ENCODE data around the gene CHST11.

The CHST11 gene

GRCh38 chr12:104464899-104465298, 8.2 kb downstream of the CHST11 start:
- Histone ChIP-seq H4K20me1 (peaks cover 97% of the 10 kb centered on the region), H3K9ac (no peak overlapping the region), H3K27me3 (no peaks in the 10 kb centered on the region), H3K4me1 (peaks cover 100% of the 10 kb centered on the region), H3K27ac (no peak overlapping the region), H3K4me2 (peak overlapping the region; percentile 72), H3K9me3 (peaks cover 8% of the 10 kb centered on the region; the same call in 1 of the 2 replicates), H3K4me3 (no peak overlapping the region), H3K36me3 (peaks cover 38% of the 10 kb centered on the region)
- no peak for TF ChIP-seq Cebpa-rat (IDR thresholded peaks at IDR 0.05)

- Histone ChIP-seq H4K20me1 (peaks cover 85% of the 10 kb centered on the region), H3K9ac (no peak overlapping the region), H3K27ac (no peak overlapping the region), H3K4me2 (peak overlapping the region; percentile 44), H3K36me3 (peaks cover 49% of the 10 kb centered on the region), H3K4me3 (no peak overlapping the region), H3K27me3 (no peaks in the 10 kb centered on the region), H3K4me1 (peaks cover 100% of the 10 kb centered on the region), H3K9me3 (peaks cover 15% of the 10 kb centered on the region; the same call in 1 of the 2 replicates)
- no peak for TF ChIP-seq Cebpa-rat (IDR thresholded peaks at IDR 0.05)
Measured at GRCh38 chr12:104466709-104467345, 10.1 kb downstream of the CHST11 start.

- Histone ChIP-seq H3K9ac (no peak overlapping the region), H4K20me1 (peaks cover 80% of the 10 kb centered on the region), H3K27ac (peak overlapping the region; percentile 18; the same call in 1 of the 2 replicates), H3K4me1 (peaks cover 100% of the 10 kb centered on the region), H3K9me3 (peaks cover 15% of the 10 kb centered on the region; the same call in 1 of the 2 replicates), H3K4me2 (peak overlapping the region; percentile 44), H3K4me3 (no peak overlapping the region), H3K36me3 (peaks cover 49% of the 10 kb centered on the region), H3K27me3 (no peaks in the 10 kb centered on the region)
- no peak for TF ChIP-seq Cebpa-rat (IDR thresholded peaks at IDR 0.05)
Measured at GRCh38 chr12:104467346-104467837, 10.6 kb downstream of the CHST11 start.

GRCh38 chr12:104468371-104468770, 11.6 kb downstream of the CHST11 start:
- Histone ChIP-seq H4K20me1 (peaks cover 70% of the 10 kb centered on the region), H3K4me1 (peaks cover 98% of the 10 kb centered on the region), H3K27me3 (no peaks in the 10 kb centered on the region), H3K9ac (no peak overlapping the region), H3K36me3 (peaks cover 49% of the 10 kb centered on the region), H3K4me3 (no peak overlapping the region), H3K27ac (no peak overlapping the region), H3K9me3 (peaks cover 15% of the 10 kb centered on the region; the same call in 1 of the 2 replicates), H3K4me2 (no peak overlapping the region)
- no peak for TF ChIP-seq Cebpa-rat (IDR thresholded peaks at IDR 0.05)

GRCh38 chr12:104469066-104469465, 12.3 kb downstream of the CHST11 start:
- Histone ChIP-seq H4K20me1 (peaks cover 63% of the 10 kb centered on the region), H3K9ac (no peak overlapping the region), H3K4me3 (no peak overlapping the region), H3K27ac (0 out of 2 replicates have a peak overlapping the region, but pooled peaks have one; percentile 26), H3K9me3 (peaks cover 15% of the 10 kb centered on the region; the same call in 1 of the 2 replicates), H3K36me3 (peaks cover 48% of the 10 kb centered on the region), H3K4me2 (peak overlapping the region; percentile 55), H3K4me1 (peaks cover 98% of the 10 kb centered on the region), H3K27me3 (no peaks in the 10 kb centered on the region)
- no peak for TF ChIP-seq Cebpa-rat (IDR thresholded peaks at IDR 0.05)

GRCh38 chr12:104469523-104469922, 12.8 kb downstream of the CHST11 start:
- H3K36me3 ChIP-seq = peaks cover 44% of the 10 kb centered on the region
- no peak overlapping the region for H3K9ac ChIP-seq
- TF ChIP-seq Cebpa-rat (IDR thresholded peaks at IDR 0.05) = no peak
- peaks cover 15% of the 10 kb centered on the region; the same call in 1 of the 2 replicates for H3K9me3 ChIP-seq
- H3K4me2 ChIP-seq = peak overlapping the region; percentile 55
- peaks cover 59% of the 10 kb centered on the region for H4K20me1 ChIP-seq
- H3K4me1 ChIP-seq = peaks cover 98% of the 10 kb centered on the region
- 0 out of 2 replicates have a peak overlapping the region, but pooled peaks have one; percentile 26 for H3K27ac ChIP-seq
- no peaks in the 10 kb centered on the region for H3K27me3 ChIP-seq
- H3K4me3 ChIP-seq = no peak overlapping the region

GRCh38 chr12:104470521-104470920, 13.8 kb downstream of the CHST11 start:
- Histone ChIP-seq H3K36me3 (peaks cover 37% of the 10 kb centered on the region), H4K20me1 (peaks cover 49% of the 10 kb centered on the region), H3K27ac (0 out of 2 replicates have a peak overlapping the region, but pooled peaks have one; percentile 7), H3K27me3 (no peaks in the 10 kb centered on the region), H3K4me2 (peak overlapping the region; percentile 76; the same call in 1 of the 2 replicates), H3K4me1 (peaks cover 98% of the 10 kb centered on the region), H3K9ac (no peak overlapping the region), H3K4me3 (no peak overlapping the region), H3K9me3 (peaks cover 15% of the 10 kb centered on the region; the same call in 1 of the 2 replicates)
- TF ChIP-seq Cebpa-rat (IDR thresholded peaks at IDR 0.05) = no peak

- Histone ChIP-seq H3K9me3 (peaks cover 15% of the 10 kb centered on the region; the same call in 1 of the 2 replicates), H3K36me3 (peaks cover 29% of the 10 kb centered on the region), H3K4me1 (peaks cover 91% of the 10 kb centered on the region), H3K27ac (peak overlapping the region; percentile 90), H3K4me2 (peak overlapping the region; percentile 76), H3K9ac (no peak overlapping the region), H3K27me3 (no peaks in the 10 kb centered on the region), H4K20me1 (peaks cover 41% of the 10 kb centered on the region; the same call in 1 of the 2 replicates), H3K4me3 (no peak overlapping the region)
- no peak for TF ChIP-seq Cebpa-rat (IDR thresholded peaks at IDR 0.05)
Measured at GRCh38 chr12:104471336-104471735, 14.6 kb downstream of the CHST11 start.

- H3K27me3 ChIP-seq = no peaks in the 10 kb centered on the region
- H3K27ac ChIP-seq = peak overlapping the region; percentile 90
- TF ChIP-seq Cebpa-rat (IDR thresholded peaks at IDR 0.05) = no peak
- peak overlapping the region; percentile 42 for H3K4me3 ChIP-seq
- peaks cover 26% of the 10 kb centered on the region for H3K36me3 ChIP-seq
- peaks cover 91% of the 10 kb centered on the region for H3K4me1 ChIP-seq
- peaks cover 15% of the 10 kb centered on the region; the same call in 1 of the 2 replicates for H3K9me3 ChIP-seq
- peaks cover 28% of the 10 kb centered on the region; the same call in 1 of the 2 replicates for H4K20me1 ChIP-seq
- peak overlapping the region; percentile 76 for H3K4me2 ChIP-seq
- H3K9ac ChIP-seq = peak overlapping the region; percentile 74
Measured at GRCh38 chr12:104472748-104473147, 16.0 kb downstream of the CHST11 start.
